GM12878 (cell line): ENCODE results near the gene SRBD1.

Source experiments
- PAX8 ChIP-seq: fragments of 450-650 bp; IDR thresholded peaks from 2 replicates; pipeline ENCODE4 v1.6.1; 2017; ENCODE audit warnings: mild to moderate bottlenecking, moderate library complexity
- SIN3A ChIP-seq: IDR thresholded peaks from 2 replicates; pipeline ENCODE4 v1.6.1; 2012; ENCODE audit warnings: low read depth, low read length, improper control_type of control experiment
- TAF1 ChIP-seq: IDR thresholded peaks from 2 replicates; pipeline ENCODE4 v1.6.1; 2011; ENCODE audit warnings: mild to moderate bottlenecking, low read depth, low read length, borderline replicate concordance
- TF ChIP-seq, protein P1 (sequence below), 3 experiments: IDR thresholded peaks in 2 of 3; conservative IDR thresholded peaks in 1 of 3; 2 replicates each; pipeline ENCODE4 v1.5.1; 2011; ENCODE audit warnings: low read depth in 3 of 3, low read length in 3 of 3, mild to moderate bottlenecking in 3 of 3, control low read depth in 2 of 3, moderate library complexity in 2 of 3, inconsistent platforms in 1 of 3, mixed read lengths in 1 of 3; ENCODE audit not compliant: control insufficient read depth in 2 of 3, insufficient read depth in 1 of 3; ENCODE audit errors: extremely low read depth in 1 of 3
- TF ChIP-seq, protein P2 (sequence below): IDR thresholded peaks from 2 replicates; pipeline ENCODE4 v1.6.1; 2011; ENCODE audit warnings: borderline replicate concordance, low read depth, mild to moderate bottlenecking, moderate library complexity, mixed read lengths, low read length; ENCODE audit not compliant: insufficient read depth; ENCODE audit errors: extremely low read length
- TF ChIP-seq, protein P3 (sequence below): fragments of 150-350 bp; IDR thresholded peaks from 2 replicates; pipeline ENCODE4 v1.6.1; 2016; ENCODE audit warnings: low read depth, low read length

- TF ChIP-seq, protein P1, sequence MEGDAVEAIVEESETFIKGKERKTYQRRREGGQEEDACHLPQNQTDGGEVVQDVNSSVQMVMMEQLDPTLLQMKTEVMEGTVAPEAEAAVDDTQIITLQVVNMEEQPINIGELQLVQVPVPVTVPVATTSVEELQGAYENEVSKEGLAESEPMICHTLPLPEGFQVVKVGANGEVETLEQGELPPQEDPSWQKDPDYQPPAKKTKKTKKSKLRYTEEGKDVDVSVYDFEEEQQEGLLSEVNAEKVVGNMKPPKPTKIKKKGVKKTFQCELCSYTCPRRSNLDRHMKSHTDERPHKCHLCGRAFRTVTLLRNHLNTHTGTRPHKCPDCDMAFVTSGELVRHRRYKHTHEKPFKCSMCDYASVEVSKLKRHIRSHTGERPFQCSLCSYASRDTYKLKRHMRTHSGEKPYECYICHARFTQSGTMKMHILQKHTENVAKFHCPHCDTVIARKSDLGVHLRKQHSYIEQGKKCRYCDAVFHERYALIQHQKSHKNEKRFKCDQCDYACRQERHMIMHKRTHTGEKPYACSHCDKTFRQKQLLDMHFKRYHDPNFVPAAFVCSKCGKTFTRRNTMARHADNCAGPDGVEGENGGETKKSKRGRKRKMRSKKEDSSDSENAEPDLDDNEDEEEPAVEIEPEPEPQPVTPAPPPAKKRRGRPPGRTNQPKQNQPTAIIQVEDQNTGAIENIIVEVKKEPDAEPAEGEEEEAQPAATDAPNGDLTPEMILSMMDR (IDR thresholded peaks at IDR 0.05 in 2 of 3, conservative IDR thresholded peaks at IDR 0.05 in 1 of 3; ENCODE audit: control insufficient read depth in 2 of 3, extremely low read depth in 1 of 3, insufficient read depth in 1 of 3, low read depth in 3 of 3, low read length in 3 of 3), result no peak
- TF ChIP-seq PAX8 (no peak), SIN3A (no peak), TAF1 (no peak)
- TF ChIP-seq, protein P2, sequence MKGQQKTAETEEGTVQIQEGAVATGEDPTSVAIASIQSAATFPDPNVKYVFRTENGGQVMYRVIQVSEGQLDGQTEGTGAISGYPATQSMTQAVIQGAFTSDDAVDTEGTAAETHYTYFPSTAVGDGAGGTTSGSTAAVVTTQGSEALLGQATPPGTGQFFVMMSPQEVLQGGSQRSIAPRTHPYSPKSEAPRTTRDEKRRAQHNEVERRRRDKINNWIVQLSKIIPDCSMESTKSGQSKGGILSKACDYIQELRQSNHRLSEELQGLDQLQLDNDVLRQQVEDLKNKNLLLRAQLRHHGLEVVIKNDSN, result no peak
- TF ChIP-seq, protein P3, sequence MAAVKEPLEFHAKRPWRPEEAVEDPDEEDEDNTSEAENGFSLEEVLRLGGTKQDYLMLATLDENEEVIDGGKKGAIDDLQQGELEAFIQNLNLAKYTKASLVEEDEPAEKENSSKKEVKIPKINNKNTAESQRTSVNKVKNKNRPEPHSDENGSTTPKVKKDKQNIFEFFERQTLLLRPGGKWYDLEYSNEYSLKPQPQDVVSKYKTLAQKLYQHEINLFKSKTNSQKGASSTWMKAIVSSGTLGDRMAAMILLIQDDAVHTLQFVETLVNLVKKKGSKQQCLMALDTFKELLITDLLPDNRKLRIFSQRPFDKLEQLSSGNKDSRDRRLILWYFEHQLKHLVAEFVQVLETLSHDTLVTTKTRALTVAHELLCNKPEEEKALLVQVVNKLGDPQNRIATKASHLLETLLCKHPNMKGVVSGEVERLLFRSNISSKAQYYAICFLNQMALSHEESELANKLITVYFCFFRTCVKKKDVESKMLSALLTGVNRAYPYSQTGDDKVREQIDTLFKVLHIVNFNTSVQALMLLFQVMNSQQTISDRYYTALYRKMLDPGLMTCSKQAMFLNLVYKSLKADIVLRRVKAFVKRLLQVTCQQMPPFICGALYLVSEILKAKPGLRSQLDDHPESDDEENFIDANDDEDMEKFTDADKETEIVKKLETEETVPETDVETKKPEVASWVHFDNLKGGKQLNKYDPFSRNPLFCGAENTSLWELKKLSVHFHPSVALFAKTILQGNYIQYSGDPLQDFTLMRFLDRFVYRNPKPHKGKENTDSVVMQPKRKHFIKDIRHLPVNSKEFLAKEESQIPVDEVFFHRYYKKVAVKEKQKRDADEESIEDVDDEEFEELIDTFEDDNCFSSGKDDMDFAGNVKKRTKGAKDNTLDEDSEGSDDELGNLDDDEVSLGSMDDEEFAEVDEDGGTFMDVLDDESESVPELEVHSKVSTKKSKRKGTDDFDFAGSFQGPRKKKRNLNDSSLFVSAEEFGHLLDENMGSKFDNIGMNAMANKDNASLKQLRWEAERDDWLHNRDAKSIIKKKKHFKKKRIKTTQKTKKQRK, result no peak
Observed at GRCh38 chr2:45354776-45355175, 256.3 kb downstream of the SRBD1 start.
